DND-41 (cell line): Measurements from ENCODE around the gene ARHGAP15.

Experiments used
- ATAC-seq: fragments of 200-7000 bp; cut with Tn5 transposase; 3 replicates; pipeline ENCODE4 v1.9.1; 2021; ENCODE audit warnings: low read depth; ENCODE audit not compliant: insufficient read depth
- DNase-seq: peaks from one replicate; pipeline ENCODE4 v3.0.0-alpha.2; 2020
- H2AFZ ChIP-seq: 2 replicates; pipeline ENCODE4 v1.6.0; 2012; ENCODE audit warnings: low read depth, low read length
- H3K27ac ChIP-seq: 2 replicates; pipeline ENCODE4 v1.5.1; 2012; ENCODE audit warnings: low read length, inconsistent platforms
- H3K27me3 ChIP-seq: fragments of 200-600 bp; sonication (generic); 2 replicates; pipeline ENCODE4 v1.6.0; 2012; ENCODE audit warnings: low read length, mild to moderate bottlenecking, inconsistent platforms; ENCODE audit not compliant: insufficient read depth, poor library complexity
- H3K36me3 ChIP-seq: 2 replicates; pipeline ENCODE4 v1.5.1; 2012; ENCODE audit warnings: low read length, inconsistent platforms; ENCODE audit not compliant: insufficient read depth
- H3K4me1 ChIP-seq: 2 replicates; pipeline ENCODE4 v1.5.1; 2012; ENCODE audit warnings: mild to moderate bottlenecking, low read length; ENCODE audit not compliant: insufficient read depth
- H3K4me2 ChIP-seq: 2 replicates; pipeline ENCODE4 v1.6.0; 2012; ENCODE audit warnings: mild to moderate bottlenecking, moderate library complexity, low read length, inconsistent platforms; ENCODE audit not compliant: insufficient read depth
- H3K4me3 ChIP-seq, 2 experiments: fragments of 200-600 bp in 1 of 2; shearing (Covaris generic) in 1 of 2; 2 replicates each; pipeline ENCODE4 v1.5.1; 2012 to 2016; ENCODE audit warnings: inconsistent platforms in 2 of 2, low read length in 2 of 2, mild to moderate bottlenecking in 2 of 2, low read depth in 1 of 2, moderate library complexity in 1 of 2
- H3K79me2 ChIP-seq: 2 replicates; pipeline ENCODE4 v1.6.0; 2012; ENCODE audit warnings: low read length, inconsistent platforms; ENCODE audit not compliant: insufficient read depth
- H3K9ac ChIP-seq: 2 replicates; pipeline ENCODE4 v1.6.0; 2012; ENCODE audit warnings: low read depth, mild to moderate bottlenecking, inconsistent platforms, low read length, moderate library complexity
- H3K9me3 ChIP-seq: 2 replicates; pipeline ENCODE4 v1.5.1; 2012; ENCODE audit warnings: low read length, moderate library complexity, mild to moderate bottlenecking, inconsistent platforms; ENCODE audit not compliant: insufficient read depth, severe bottlenecking
- H4K20me1 ChIP-seq: 2 replicates; pipeline ENCODE4 v1.6.0; 2012; ENCODE audit warnings: low read length; ENCODE audit not compliant: insufficient read depth
- EZH2 ChIP-seq: IDR thresholded peaks from 3 replicates; pipeline ENCODE4 v1.6.1; 2012; ENCODE audit warnings: borderline replicate concordance, low read depth, mild to moderate bottlenecking, moderate library complexity, low read length, inconsistent platforms; ENCODE audit not compliant: severe bottlenecking
- TF ChIP-seq, protein P1 (sequence below): IDR thresholded peaks from 2 replicates; pipeline ENCODE4 v1.5.1; 2012; ENCODE audit warnings: borderline replicate concordance, low read length, moderate library complexity, mild to moderate bottlenecking; ENCODE audit not compliant: poor library complexity, severe bottlenecking; ENCODE audit errors: extremely low read depth

Gene ARHGAP15

DNA sequence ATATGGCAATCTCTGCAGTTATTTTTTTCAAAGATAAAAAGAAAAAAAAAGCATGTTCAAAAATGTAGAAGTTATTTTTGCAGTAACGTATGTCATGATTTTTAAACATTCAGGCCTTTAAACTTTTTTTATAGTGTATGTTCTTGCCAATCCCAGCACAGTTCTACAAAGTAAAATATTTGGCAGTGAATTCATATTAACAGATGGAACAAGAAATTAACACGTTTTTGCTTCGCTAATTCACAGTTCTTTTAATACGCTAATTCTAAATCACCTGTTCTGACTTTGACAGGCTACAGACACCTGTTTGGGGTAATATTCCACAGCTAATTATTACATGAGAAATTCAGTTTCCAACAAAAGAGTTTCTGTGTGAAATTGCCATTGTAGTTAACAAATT is 183.2 kb downstream of the ARHGAP15 start:
- Histone ChIP-seq H3K27ac (no peak overlapping the region), H3K4me3 (no peak overlapping the region), H3K36me3 (0 out of 2 replicates have a peak, but pooled peaks cover 4% of the 10 kb centered on the region), H3K79me2 (peaks cover 49% of the 10 kb centered on the region), H3K4me2 (no peak overlapping the region), H3K9me3 (no peaks in the 10 kb centered on the region), H2AFZ (no peak overlapping the region), H3K4me1 (no peaks in the 10 kb centered on the region), H4K20me1 (no peaks in the 10 kb centered on the region; the same call in 1 of the 2 replicates), H3K9ac (no peak overlapping the region), H3K27me3 (no peaks in the 10 kb centered on the region)
- DNase-seq: no peak
- no peak for TF ChIP-seq EZH2
- TF ChIP-seq, protein P1, sequence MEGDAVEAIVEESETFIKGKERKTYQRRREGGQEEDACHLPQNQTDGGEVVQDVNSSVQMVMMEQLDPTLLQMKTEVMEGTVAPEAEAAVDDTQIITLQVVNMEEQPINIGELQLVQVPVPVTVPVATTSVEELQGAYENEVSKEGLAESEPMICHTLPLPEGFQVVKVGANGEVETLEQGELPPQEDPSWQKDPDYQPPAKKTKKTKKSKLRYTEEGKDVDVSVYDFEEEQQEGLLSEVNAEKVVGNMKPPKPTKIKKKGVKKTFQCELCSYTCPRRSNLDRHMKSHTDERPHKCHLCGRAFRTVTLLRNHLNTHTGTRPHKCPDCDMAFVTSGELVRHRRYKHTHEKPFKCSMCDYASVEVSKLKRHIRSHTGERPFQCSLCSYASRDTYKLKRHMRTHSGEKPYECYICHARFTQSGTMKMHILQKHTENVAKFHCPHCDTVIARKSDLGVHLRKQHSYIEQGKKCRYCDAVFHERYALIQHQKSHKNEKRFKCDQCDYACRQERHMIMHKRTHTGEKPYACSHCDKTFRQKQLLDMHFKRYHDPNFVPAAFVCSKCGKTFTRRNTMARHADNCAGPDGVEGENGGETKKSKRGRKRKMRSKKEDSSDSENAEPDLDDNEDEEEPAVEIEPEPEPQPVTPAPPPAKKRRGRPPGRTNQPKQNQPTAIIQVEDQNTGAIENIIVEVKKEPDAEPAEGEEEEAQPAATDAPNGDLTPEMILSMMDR: no peak
- no peak for ATAC-seq

DNA sequence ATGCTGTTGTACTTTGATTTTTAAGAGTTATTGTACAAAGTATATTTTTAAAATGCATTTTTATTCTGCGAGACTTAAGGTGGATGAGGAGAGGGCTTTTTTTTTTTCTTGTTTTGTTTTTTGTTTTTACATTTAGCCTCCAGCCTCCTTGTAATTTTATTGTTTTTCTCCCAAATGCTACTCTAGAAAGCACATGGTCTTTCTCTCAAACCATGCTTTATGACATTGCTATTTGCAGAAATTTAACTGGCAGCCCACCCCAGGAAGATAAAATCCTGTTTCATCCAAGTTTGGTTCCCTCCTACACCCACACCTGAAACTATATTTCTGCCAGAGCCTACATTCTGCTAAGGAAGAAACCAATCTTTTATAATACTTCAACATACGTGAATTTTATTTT is 184.6 kb downstream of the ARHGAP15 start:
- no peak overlapping the region for H2AFZ ChIP-seq

DNA sequence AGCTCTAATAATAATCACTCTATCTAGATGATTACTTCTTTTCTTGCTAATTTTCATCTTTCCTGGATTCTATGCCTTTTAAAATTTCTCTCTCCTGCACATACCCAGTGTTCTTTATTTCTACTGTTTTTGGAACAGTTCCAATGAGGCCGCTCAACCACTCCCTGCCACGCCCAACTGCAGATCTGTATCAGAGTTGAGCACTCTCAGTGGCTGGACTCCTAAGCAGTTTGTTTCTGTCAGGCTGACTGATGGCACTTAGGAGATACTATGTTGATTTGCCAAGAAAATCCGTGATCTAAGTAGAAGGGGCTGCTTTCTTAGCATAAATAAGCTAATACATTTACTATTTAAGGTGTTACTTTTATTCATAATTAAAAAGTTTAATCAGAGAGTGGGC is 192.8 kb downstream of the ARHGAP15 start:
- Histone ChIP-seq H3K4me3 (no peak overlapping the region), H3K9ac (no peak overlapping the region), H3K4me1 (no peaks in the 10 kb centered on the region), H3K9me3 (no peaks in the 10 kb centered on the region), H3K4me2 (no peak overlapping the region), H3K27me3 (no peaks in the 10 kb centered on the region), H4K20me1 (peaks cover 13% of the 10 kb centered on the region), H3K79me2 (peaks cover 43% of the 10 kb centered on the region), H3K27ac (no peak overlapping the region), H2AFZ (no peak overlapping the region), H3K36me3 (peaks cover 45% of the 10 kb centered on the region)
- no peak for DNase-seq
- ATAC-seq: no peak
- no peak for TF ChIP-seq EZH2
- TF ChIP-seq, protein P1: no peak

More for the DNA sequence above, 184.6 kb downstream of the ARHGAP15 start:
- H3K27me3 ChIP-seq: no peaks in the 10 kb centered on the region
- no peaks in the 10 kb centered on the region for H3K4me1 ChIP-seq
- H3K79me2 ChIP-seq: peaks cover 50% of the 10 kb centered on the region
- no peaks in the 10 kb centered on the region; the same call in 1 of the 2 replicates for H4K20me1 ChIP-seq
- H3K4me2 ChIP-seq: no peak overlapping the region
- DNase-seq (no peak), ATAC-seq (no peak)
- no peak overlapping the region for H3K9ac ChIP-seq
- H3K27ac ChIP-seq: no peak overlapping the region
- TF ChIP-seq EZH2: no peak
- TF ChIP-seq, protein P1: no peak
- H3K36me3 ChIP-seq: peaks cover 14% of the 10 kb centered on the region; the same call in 1 of the 2 replicates
- H3K4me3 ChIP-seq: no peak overlapping the region
- no peaks in the 10 kb centered on the region for H3K9me3 ChIP-seq

DNA sequence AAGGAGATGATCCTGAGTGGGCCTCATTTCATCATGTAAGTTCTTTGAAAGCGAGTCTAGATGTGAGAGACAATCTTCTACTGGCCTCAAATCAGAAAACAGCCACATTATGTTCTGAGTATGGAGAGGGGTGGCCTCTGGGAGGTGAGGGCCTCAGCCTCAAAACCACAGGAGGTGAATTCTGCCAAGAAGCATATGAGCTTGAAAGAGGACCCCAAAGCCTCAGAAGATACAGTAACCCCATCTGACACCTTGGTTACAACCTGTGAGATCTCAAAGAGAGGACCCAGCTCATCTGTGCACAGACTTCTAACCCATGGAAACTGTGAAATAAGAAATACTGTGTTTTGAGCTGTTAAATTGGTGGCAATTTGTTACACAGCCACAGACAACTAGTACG is 200.1 kb downstream of the ARHGAP15 start:
- Histone ChIP-seq H3K4me1 (no peaks in the 10 kb centered on the region), H3K9ac (no peak overlapping the region), H3K27ac (no peak overlapping the region), H3K4me2 (no peak overlapping the region), H3K9me3 (no peaks in the 10 kb centered on the region), H3K4me3 (no peak overlapping the region), H3K79me2 (peaks cover 17% of the 10 kb centered on the region; the same call in 1 of the 2 replicates), H2AFZ (no peak overlapping the region), H3K27me3 (no peaks in the 10 kb centered on the region), H4K20me1 (no peaks in the 10 kb centered on the region), H3K36me3 (peaks cover 9% of the 10 kb centered on the region)
- peak; percentile 84 for ATAC-seq
- peak; percentile 32 for DNase-seq
- TF ChIP-seq EZH2: no peak
- TF ChIP-seq, protein P1: no peak
